Gastrocnemius medialis (tissue), 4 donors: ENCODE data around the gene CASZ1. TPM values are rescaled to one million over a fixed set of nuclear protein-coding genes. Genes with fewer than 3 reads are reported as not detected.

ENCODE experiments used
- ATAC-seq, 2 donors: fragments of 150-250 bp; one replicate each; pipeline ENCODE4 v1.9.1; 2016
- DNase-seq, 2 donors: peaks; one replicate each; pipeline ENCODE4 v3.0.0-alpha.2; 2019
- H3K27ac ChIP-seq, 4 donors: fragments of 200-600 bp; sonication (generic); 1 replicate in 1 of 4; 2 replicates in 3 of 4; pipeline ENCODE4 v1.5.1; 2016 to 2018; ENCODE audit warnings: mild to moderate bottlenecking in 2 of 4, moderate library complexity in 1 of 4
- H3K27me3 ChIP-seq, 3 donors: fragments of 200-600 bp; sonication (generic) in 2 of 3; 1 replicate in 1 of 3; 2 replicates in 2 of 3; pipeline versions ENCODE4 v1.5.1 to v1.6.0; 2016 to 2019; ENCODE audit warnings: mild to moderate bottlenecking in 1 of 3, moderate library complexity in 1 of 3
- H3K36me3 ChIP-seq, 2 donors: fragments of 200-600 bp; sonication (generic) in 1 of 2; one replicate each; pipeline ENCODE4 v1.5.1; 2017 to 2018
- H3K4me1 ChIP-seq, 2 donors: fragments of 200-600 bp; sonication (generic) in 1 of 2; one replicate each; pipeline ENCODE4 v1.5.1; 2016 to 2017; ENCODE audit warnings: mild to moderate bottlenecking in 2 of 2
- H3K4me3 ChIP-seq, 4 donors: fragments of 200-600 bp; sonication (generic) in 3 of 4; 1 replicate in 1 of 4; 2 replicates in 3 of 4; pipeline ENCODE4 v1.5.1; 2016 to 2019; ENCODE audit warnings: mild to moderate bottlenecking in 2 of 4
- H3K9me3 ChIP-seq, 3 donors: fragments of 200-600 bp; sonication (generic) in 2 of 3; 1 replicate in 1 of 3; 2 replicates in 2 of 3; pipeline ENCODE4 v1.5.1; 2016 to 2019
- POLR2A ChIP-seq, 2 donors: fragments of 450-650 bp; IDR thresholded peaks; one replicate each; pipeline ENCODE4 v1.6.1; 2017; ENCODE audit warnings: antibody characterized with exemption in 2 of 2, mild to moderate bottlenecking in 2 of 2, moderate library complexity in 2 of 2
- in situ Hi-C, 4 donors: fragments of 200-750 bp; cut with MboI; loops; one replicate each; pipeline versions ENCODE4 v1.15.0 to v1.8.0; 2017; ENCODE audit warnings: low sequenced_read_pairs in 4 of 4
- intact Hi-C: fragments of 100-400 bp; cut with DNase I; formaldehyde crosslinking; loops from one replicate; pipeline ENCODE4 v1.15.1; 2023; ENCODE audit warnings: low total_unique reads
- total RNA-seq, 4 donors: library from RNA; depleted of rRNA; stranded (reverse); fragments of >200 nt; gene quantifications; one replicate each; pipeline versions ENCODE4 v1.1.0 to v1.2.3, GENCODE V29; 2016
- TF ChIP-seq, protein P1 (sequence below), 5 experiments: fragments of 450-650 bp in 3 of 5; fragments of 200-600 bp in 2 of 5; sonication (generic) in 2 of 5; IDR thresholded peaks in 4 of 5; conservative IDR thresholded peaks in 1 of 5; 1 replicate in 4 of 5; 2 replicates in 1 of 5; pipeline ENCODE4 v1.5.1; 2016 to 2019; ENCODE audit warnings: antibody characterized with exemption in 5 of 5, mild to moderate bottlenecking in 3 of 5, moderate library complexity in 3 of 5

CASZ1 gene
- total RNA-seq, 4 donors from 2014 or later = 19.1 to 121 (median 80.6) TPM

DNA sequence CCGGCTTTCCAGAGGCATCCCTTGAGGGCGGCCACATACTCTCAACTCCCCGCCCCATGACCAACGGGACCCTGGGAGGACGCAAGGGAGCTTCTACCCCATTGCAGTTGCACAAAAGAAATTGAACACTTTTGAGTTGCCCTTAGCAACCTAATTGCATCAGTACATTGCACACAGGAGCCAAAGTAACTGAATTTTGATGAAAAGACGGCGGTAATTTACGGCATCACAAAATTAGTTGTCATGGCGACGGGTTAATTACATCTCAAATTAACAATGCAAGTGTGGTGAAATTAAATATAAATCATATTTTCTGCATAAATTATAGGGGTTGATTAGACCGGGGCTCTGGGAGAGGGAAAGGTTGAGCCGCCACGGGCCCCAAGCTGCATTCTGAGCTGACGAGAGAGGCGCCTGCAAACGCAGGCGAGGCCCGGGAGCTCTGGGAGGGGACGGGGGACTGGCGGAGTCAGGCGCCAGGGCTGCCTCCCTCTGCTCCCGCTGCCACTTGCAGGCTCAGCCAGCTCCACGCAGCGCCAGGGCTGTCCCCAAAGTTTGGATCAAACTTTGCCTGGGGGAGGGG, 61.4 kb downstream of the CASZ1 start:
- TF ChIP-seq, protein P1, sequence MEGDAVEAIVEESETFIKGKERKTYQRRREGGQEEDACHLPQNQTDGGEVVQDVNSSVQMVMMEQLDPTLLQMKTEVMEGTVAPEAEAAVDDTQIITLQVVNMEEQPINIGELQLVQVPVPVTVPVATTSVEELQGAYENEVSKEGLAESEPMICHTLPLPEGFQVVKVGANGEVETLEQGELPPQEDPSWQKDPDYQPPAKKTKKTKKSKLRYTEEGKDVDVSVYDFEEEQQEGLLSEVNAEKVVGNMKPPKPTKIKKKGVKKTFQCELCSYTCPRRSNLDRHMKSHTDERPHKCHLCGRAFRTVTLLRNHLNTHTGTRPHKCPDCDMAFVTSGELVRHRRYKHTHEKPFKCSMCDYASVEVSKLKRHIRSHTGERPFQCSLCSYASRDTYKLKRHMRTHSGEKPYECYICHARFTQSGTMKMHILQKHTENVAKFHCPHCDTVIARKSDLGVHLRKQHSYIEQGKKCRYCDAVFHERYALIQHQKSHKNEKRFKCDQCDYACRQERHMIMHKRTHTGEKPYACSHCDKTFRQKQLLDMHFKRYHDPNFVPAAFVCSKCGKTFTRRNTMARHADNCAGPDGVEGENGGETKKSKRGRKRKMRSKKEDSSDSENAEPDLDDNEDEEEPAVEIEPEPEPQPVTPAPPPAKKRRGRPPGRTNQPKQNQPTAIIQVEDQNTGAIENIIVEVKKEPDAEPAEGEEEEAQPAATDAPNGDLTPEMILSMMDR (IDR thresholded peaks at IDR 0.05 in 4 of 5, conservative IDR thresholded peaks at IDR 0.05 in 1 of 5) = no peak
- no peak for TF ChIP-seq POLR2A (IDR thresholded peaks at IDR 0.05)
- intact Hi-C loops = no loop called here
- DNase-seq (peak in 1 of 2 donors; percentile 43), ATAC-seq (peak; percentile 21 to 51)
- Histone ChIP-seq H3K4me3 (no peak overlapping the region), H3K27ac (peak overlapping the region; percentile 75 to 86 (median 82)), H3K4me1 (peaks cover 47 to 71% of the 10 kb centered on the region in 2 donors), H3K27me3 (no peaks in the 10 kb centered on the region), H3K9me3 (no peaks in the 10 kb centered on the region), H3K36me3 (no peaks in the 10 kb centered on the region)
- in situ Hi-C loops = no loop called here

DNA sequence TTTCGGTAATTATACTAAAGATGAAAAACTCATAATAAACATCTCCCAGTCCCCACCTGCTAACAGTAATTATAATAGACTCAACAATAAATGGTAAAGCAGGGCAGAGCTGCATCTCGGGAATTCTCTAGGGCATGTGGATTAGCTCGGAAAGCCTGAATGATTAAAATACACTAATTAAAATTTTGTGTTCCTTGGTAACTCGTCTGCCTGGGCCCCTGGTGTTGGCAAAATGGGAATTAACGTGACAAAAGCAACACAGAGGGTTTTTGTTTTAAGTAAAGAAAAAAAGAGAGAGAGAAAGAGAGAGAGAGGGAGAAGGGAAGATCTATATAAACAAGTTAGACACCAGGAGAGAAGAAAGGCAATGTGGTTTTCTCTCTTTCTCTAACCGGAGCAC, 62.1 kb downstream of the CASZ1 start:
- H3K27ac ChIP-seq = peak overlapping the region in 3 of 4 donors; percentile 80 to 86 (median 84)
- no peaks in the 10 kb centered on the region for H3K27me3 ChIP-seq
- peaks cover 47 to 64% of the 10 kb centered on the region in 2 donors for H3K4me1 ChIP-seq
- DNase-seq = no peak
- no peak for TF ChIP-seq POLR2A (IDR thresholded peaks at IDR 0.05)
- TF ChIP-seq, protein P1 (IDR thresholded peaks at IDR 0.05 in 4 of 5, conservative IDR thresholded peaks at IDR 0.05 in 1 of 5) = no peak
- ATAC-seq = no peak
- in situ Hi-C loops (no loop called here), intact Hi-C loops (no loop called here)
- H3K4me3 ChIP-seq = no peak overlapping the region
- H3K36me3 ChIP-seq = no peaks in the 10 kb centered on the region
- H3K9me3 ChIP-seq = no peaks in the 10 kb centered on the region

DNA sequence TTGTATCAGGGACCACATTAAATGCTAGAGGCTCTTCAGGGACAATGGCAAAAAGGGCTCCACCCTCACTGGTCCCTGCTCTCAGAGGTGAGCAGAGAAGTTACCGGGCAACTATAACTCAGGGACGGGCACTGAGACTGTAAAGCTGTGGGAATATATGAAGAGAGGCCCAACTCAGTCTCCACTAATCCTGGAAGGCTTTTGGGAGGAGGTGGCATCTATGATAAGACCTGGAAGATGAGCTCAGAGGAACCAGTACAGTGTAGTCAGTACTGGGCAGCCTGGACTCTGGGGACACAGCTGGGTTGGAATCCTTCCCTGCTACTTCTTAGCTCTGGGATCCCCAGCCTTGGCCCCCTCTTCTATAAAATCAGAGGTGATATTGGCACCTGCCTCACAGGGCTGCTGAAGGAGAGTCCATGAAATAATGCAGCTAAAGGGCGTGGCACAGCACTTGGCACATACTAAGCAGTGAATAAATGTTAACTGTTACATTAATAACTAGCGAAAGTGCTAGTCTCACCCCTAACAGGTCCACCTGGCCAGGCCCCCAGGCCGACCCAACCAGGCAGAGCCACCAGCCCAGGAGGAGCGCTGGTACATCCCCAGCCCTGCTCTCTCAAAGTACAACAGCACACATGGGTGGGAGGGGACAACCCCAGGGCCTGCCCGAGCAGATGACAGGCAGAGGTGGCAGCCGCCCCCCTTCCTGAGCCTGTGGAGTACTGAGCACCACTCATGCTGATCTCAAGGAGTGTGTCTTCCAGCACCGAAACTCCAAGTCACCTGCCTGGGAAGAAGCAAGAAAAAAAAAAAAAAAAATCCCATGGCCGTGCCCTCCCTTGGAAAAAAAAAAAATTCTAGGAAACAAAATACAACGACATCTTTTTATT, 62.7 kb downstream of the CASZ1 start:
- in situ Hi-C loops = no loop called here
- no peak for TF ChIP-seq POLR2A (IDR thresholded peaks at IDR 0.05)
- TF ChIP-seq, protein P1 (IDR thresholded peaks at IDR 0.05 in 4 of 5, conservative IDR thresholded peaks at IDR 0.05 in 1 of 5) = no peak
- DNase-seq (no peak), ATAC-seq (no peak)
- Histone ChIP-seq H3K27ac (peak overlapping the region; percentile 33 to 86 (median 82)), H3K27me3 (no peaks in the 10 kb centered on the region), H3K9me3 (no peaks in the 10 kb centered on the region), H3K4me3 (no peak overlapping the region), H3K36me3 (no peaks in the 10 kb centered on the region), H3K4me1 (peaks cover 43 to 62% of the 10 kb centered on the region in 2 donors)
- intact Hi-C loops = no loop called here

DNA sequence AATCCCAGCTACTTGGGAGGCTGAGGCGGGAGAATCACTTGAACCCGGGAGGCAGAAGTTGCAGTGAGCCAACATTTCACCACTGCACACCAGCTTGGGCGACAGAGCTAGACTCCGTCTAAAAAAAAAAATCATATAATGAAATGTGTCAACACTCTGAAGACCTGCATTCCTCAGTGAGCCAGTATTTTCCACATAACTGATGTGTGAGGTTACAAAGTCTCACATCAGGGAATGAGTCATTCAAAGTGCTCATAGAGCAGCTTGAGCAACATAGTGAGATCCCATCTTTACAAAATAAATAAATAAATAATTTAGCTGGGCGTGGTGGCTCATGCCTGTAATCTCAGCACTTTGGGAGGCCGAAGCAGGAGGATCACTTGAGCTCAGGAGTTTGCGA, 65.5 kb downstream of the CASZ1 start:
- H3K9me3 ChIP-seq = no peaks in the 10 kb centered on the region
- no peak overlapping the region for H3K4me3 ChIP-seq
- H3K36me3 ChIP-seq = no peaks in the 10 kb centered on the region
- intact Hi-C loops (no loop called here), in situ Hi-C loops (no loop called here)
- peaks cover 43 to 62% of the 10 kb centered on the region in 2 donors for H3K4me1 ChIP-seq
- no peak for DNase-seq
- TF ChIP-seq, protein P1 (IDR thresholded peaks at IDR 0.05 in 4 of 5, conservative IDR thresholded peaks at IDR 0.05 in 1 of 5) = no peak
- TF ChIP-seq POLR2A (IDR thresholded peaks at IDR 0.05) = no peak
- H3K27me3 ChIP-seq = no peaks in the 10 kb centered on the region
- peak overlapping the region in 2 of 4 donors; percentile 56 to 86 for H3K27ac ChIP-seq
- no peak for ATAC-seq
